SU-DHL-6 (cell line): Measurements from ENCODE around the gene GRM5.
"Not testable (repeated sequence)": the region's sequence is repeated elsewhere in the genome, so short reads cannot be mapped to it uniquely, and the experiment has no call there.

Source experiments
- EZH2phosphoT487 ChIP-seq: fragments of 200-600 bp; sonication (generic), shearing (Covaris generic); conservative IDR thresholded peaks from 2 replicates; pipeline ENCODE4 v1.6.1; 2018; ENCODE audit warnings: mild to moderate bottlenecking, antibody characterized with exemption, low read length, moderate library complexity, mixed read lengths
- TF ChIP-seq, protein P1 (sequence below): fragments of 200-600 bp; sonication (generic); IDR thresholded peaks from one replicate; pipeline ENCODE4 v1.5.1; 2017; ENCODE audit warnings: antibody characterized with exemption, mild to moderate bottlenecking, low read length, moderate library complexity; ENCODE audit not compliant: insufficient read depth, poor library complexity, severe bottlenecking

DNA sequence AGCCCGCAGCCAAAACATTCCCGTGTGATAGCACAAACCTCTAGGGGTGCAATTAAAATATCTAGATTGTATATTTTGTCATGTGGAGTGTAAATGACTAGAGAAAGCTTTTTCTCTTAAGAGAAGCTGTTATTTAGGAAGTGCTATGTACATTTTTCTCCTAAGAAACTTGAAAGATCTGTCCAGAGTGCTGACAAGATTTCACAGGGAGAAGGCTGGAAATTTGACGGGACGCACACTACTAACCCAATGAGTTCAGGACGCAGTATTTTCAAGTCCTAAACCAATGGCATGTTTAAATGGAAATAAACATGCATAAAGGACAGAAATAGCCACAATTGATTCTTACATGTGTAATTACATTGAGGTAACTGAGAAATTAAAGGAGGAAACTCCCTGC is 3.9 kb downstream of the GRM5 start:
- TF ChIP-seq, protein P1, sequence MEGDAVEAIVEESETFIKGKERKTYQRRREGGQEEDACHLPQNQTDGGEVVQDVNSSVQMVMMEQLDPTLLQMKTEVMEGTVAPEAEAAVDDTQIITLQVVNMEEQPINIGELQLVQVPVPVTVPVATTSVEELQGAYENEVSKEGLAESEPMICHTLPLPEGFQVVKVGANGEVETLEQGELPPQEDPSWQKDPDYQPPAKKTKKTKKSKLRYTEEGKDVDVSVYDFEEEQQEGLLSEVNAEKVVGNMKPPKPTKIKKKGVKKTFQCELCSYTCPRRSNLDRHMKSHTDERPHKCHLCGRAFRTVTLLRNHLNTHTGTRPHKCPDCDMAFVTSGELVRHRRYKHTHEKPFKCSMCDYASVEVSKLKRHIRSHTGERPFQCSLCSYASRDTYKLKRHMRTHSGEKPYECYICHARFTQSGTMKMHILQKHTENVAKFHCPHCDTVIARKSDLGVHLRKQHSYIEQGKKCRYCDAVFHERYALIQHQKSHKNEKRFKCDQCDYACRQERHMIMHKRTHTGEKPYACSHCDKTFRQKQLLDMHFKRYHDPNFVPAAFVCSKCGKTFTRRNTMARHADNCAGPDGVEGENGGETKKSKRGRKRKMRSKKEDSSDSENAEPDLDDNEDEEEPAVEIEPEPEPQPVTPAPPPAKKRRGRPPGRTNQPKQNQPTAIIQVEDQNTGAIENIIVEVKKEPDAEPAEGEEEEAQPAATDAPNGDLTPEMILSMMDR = not testable (repeated sequence)
- TF ChIP-seq EZH2phosphoT487 = not testable (repeated sequence)
